Stimulated activated CD8-positive, alpha-beta memory T cell treated with anti-CD3 and anti-CD28 coated beads, Interleukin-7, amount 100 ng/mL, for 1 hour (primary cell): ENCODE results near the gene BLOC1S5.
"Not testable (repeated sequence)": the region's sequence is repeated elsewhere in the genome, so short reads cannot be mapped to it uniquely, and the experiment has no call there.

ENCODE experiments used
- DNase-seq, 2 donors: peaks; one replicate each; pipeline ENCODE4 v3.0.0-alpha.2; 2020; ENCODE audit warnings: low read depth in 2 of 2

BLOC1S5 gene

GRCh38 chr6:8041913-8042583 lies 22.1 kb downstream of the BLOC1S5 start:
- DNase-seq, result no peak

DNA sequence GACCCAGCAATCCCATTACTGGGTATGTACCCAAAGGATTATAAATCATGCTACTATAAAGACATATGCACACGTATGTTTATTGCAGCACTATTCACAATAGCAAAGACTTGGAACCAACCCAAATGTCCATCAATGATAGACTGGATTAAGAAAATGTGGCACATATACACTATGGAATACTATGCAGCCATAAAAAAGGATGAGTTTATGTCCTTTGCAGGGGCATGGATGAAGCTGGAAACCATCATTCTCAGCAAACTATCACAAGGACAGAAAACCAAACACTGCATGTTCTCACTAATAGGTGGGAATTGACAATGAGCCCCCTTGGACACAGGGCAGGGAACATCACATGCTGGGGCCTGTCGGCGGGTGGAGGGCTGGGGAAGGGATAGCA lies 30.1 kb downstream of the BLOC1S5 start:
- DNase-seq, result not testable (repeated sequence)

DNA sequence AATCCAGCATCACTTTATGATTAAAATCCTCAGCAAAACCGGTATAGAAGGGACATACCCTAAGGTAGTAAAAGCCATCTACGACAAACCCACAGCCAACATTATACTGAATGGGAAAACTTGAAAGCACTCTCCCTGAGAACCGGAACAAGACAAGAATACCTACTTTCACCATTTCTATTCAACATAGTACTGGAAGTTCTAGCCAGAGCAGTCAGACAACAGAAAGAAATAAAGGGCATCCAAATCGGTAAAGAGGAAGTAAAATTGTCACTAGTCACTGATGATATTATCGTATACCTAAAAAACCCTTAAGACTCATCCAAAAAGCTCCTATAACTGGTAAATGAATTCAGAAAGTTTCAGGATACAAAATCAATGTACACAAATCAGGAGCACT lies 33.3 kb downstream of the BLOC1S5 start:
- DNase-seq, result no peak

- DNase-seq, result no peak
Measured at GRCh38 chr6:8029243-8029870, 34.8 kb downstream of the BLOC1S5 start.

GRCh38 chr6:8027965-8028651 lies 36.1 kb downstream of the BLOC1S5 start:
- DNase-seq, result no peak

GRCh38 chr6:8026800-8027199 lies 37.4 kb downstream of the BLOC1S5 start:
- no peak for DNase-seq

GRCh38 chr6:8025191-8025590 lies 39.0 kb downstream of the BLOC1S5 start:
- DNase-seq, result no peak

- DNase-seq, result no peak
Measured at GRCh38 chr6:8023638-8024037, 40.6 kb downstream of the BLOC1S5 start.

GRCh38 chr6:8020083-8020482 lies 44.1 kb downstream of the BLOC1S5 start:
- DNase-seq, result no peak

DNA sequence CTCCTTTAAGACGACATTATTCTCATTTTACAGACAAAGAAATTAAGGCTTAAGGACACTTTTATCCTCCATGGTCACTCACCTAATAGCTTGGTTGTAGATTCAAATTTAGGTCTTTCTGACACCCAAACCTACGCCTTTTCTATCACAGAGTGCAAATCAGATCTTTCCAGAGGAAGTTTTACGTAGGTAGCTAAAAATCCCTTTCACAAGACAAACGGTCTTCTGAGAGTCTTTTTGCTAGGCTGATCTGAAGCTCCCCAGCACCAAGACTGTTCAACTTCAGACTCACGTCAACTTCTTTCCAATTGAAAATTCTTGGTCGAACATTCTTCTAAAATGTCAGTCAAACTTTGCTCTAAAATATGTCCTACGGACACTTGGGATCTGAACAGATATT lies 46.5 kb downstream of the BLOC1S5 start:
- DNase-seq, result no peak

- no peak for DNase-seq
Measured at GRCh38 chr6:8017276-8017701, 46.9 kb downstream of the BLOC1S5 start.

GRCh38 chr6:8014947-8015346 lies 49.2 kb downstream of the BLOC1S5 start:
- DNase-seq, result no peak

DNA sequence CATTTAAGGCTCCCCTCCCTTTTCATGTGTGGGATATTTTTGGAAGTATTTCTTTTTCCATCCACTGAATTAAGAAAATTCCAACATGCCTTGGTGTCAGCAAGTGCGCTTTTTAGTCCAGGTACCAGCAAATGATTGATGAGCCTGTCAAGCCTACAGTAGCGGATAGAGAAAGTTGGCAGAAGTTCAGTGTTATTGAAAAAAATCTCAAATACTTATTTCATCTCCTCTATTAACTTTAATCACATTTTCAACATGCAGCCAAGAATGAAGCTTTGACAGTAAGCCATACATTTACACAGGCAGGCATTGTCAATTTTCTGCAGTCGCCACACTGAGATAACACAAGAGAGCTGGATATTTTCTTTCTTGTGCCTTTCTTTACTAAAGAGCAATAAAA lies 50.4 kb downstream of the BLOC1S5 start:
- no peak for DNase-seq

DNA sequence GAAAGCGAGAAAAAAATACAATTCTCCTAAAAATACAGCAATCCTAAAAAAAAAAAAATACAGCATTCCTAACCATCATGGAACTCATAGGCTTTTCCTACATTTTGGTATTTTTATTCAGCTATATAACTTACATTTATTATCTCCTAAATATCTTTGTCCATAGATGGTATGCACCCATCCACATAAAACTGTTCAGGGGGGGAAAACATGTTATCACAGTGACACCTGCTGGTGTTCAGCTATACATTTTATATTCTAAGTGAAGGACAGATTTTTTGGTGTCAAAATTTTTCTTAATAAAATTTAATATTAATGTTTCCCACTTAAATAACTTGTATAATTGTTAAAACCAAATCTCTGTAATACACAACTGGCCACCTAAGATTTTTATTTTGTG lies 58.0 kb downstream of the BLOC1S5 start:
- DNase-seq, result no peak

- DNase-seq, result no peak
Measured at GRCh38 chr6:8005136-8005535, 59.1 kb downstream of the BLOC1S5 start.

- DNase-seq, result no peak
Measured at GRCh38 chr6:8000636-8001035, 63.6 kb downstream of the BLOC1S5 start.

- no peak for DNase-seq
Measured at GRCh38 chr6:8000188-8000596, 64.0 kb downstream of the BLOC1S5 start.

GRCh38 chr6:7999201-7999600 lies 65.0 kb downstream of the BLOC1S5 start:
- DNase-seq, result no peak

GRCh38 chr6:7998103-7998725 lies 66.0 kb downstream of the BLOC1S5 start:
- no peak for DNase-seq

GRCh38 chr6:7997286-7997685 lies 66.9 kb downstream of the BLOC1S5 start:
- DNase-seq, result no peak

DNA sequence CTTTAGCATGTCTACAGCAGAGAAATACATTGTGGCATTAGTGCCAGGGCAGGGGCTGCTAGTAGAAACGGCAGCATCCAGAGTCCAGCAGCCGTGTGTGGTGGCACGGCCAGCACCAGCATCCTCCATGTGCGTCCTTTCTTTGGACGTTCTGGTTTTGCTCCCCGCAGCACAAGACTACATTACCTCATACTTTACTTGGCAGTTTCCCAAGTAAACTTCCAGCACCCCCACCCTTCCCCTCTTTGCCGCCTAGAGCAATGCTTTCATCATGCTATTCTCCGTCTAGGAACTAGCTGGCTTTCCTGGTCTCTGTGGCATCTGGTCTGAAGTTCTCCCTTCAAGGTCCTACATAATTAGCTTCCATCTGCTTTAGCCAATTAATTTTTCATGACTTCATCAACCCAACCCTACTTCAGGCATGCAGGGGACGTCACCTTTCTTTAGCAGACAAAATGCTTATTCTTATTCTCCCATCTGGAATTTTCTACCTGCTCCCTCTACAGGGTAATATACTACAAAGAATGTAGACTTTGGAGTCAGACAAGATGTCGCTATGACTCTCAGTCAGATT lies 67.6 kb downstream of the BLOC1S5 start:
- DNase-seq, result no peak

DNA sequence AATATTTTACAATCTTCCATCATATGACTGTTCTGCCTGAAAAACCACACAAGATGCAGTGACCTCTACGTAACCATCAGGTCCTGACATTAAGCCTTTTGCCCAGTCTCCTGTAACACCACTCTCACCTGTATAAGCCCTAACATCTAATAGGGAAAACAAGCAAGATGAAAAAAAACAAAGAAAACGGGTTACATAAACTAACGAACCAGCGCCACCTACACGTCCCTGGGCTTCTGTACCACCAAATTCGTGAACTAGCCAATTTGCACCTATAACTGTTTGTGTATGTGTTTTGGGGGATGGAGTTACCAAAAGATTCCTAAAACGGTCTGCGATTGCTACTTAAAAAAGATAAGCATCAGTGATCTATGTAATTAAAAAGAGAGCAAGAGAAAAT lies 70.2 kb downstream of the BLOC1S5 start:
- DNase-seq, result no peak
